Choroid plexus epithelial cell (primary cell): Measurements from ENCODE around the gene TUBGCP2.

Experiments
- DNase-seq: peaks from one replicate; pipeline ENCODE4 v3.0.0-alpha.2; 2010; ENCODE audit warnings: low read depth
- H3K4me3 ChIP-seq: 2 replicates; pipeline ENCODE4 v1.5.1; 2011; ENCODE audit warnings: low read depth, mild to moderate bottlenecking, control low read depth, low read length, moderate library complexity
- TF ChIP-seq, protein P1 (sequence below): conservative IDR thresholded peaks from 2 replicates; pipeline ENCODE4 v1.5.1; 2011; ENCODE audit warnings: low read depth, mild to moderate bottlenecking, control low read depth, inconsistent platforms, low read length, moderate library complexity

The TUBGCP2 gene

DNA sequence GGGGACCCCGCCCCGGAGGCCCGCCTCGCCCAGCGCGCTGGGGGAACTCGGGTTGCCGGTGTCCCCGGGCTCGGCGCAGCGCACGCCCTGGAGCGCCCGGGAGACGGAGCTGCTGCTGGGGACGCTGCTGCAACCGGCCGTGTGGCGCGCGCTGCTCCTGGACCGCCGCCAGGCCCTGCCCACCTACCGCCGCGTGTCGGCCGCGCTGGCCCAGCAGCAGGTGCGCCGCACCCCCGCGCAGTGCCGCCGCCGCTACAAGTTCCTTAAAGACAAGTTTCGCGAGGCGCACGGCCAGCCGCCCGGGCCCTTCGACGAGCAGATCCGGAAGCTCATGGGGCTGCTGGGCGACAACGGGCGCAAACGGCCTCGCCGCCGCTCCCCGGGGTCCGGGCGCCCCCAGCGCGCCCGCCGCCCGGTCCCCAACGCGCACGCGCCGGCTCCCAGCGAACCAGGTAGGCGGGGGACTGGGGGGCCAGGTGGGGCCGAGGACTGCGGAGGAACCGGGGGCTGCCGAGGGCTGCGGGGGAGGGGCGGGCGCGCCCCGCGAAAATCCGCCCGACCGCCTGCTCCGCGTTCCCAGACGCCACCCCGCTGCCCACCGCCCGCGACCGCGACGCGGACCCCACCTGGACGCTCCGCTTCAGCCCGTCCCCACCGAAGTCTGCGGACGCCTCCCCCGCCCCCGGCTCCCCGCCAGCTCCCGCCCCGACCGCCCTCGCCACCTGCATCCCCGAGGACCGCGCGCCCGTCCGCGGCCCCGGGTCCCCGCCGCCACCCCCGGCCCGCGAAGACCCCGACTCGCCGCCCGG, 78.1 kb downstream of the TUBGCP2 start:
- DNase-seq: no peak
- TF ChIP-seq, protein P1, sequence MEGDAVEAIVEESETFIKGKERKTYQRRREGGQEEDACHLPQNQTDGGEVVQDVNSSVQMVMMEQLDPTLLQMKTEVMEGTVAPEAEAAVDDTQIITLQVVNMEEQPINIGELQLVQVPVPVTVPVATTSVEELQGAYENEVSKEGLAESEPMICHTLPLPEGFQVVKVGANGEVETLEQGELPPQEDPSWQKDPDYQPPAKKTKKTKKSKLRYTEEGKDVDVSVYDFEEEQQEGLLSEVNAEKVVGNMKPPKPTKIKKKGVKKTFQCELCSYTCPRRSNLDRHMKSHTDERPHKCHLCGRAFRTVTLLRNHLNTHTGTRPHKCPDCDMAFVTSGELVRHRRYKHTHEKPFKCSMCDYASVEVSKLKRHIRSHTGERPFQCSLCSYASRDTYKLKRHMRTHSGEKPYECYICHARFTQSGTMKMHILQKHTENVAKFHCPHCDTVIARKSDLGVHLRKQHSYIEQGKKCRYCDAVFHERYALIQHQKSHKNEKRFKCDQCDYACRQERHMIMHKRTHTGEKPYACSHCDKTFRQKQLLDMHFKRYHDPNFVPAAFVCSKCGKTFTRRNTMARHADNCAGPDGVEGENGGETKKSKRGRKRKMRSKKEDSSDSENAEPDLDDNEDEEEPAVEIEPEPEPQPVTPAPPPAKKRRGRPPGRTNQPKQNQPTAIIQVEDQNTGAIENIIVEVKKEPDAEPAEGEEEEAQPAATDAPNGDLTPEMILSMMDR: no peak
- H3K4me3 ChIP-seq: no peak overlapping the region

DNA sequence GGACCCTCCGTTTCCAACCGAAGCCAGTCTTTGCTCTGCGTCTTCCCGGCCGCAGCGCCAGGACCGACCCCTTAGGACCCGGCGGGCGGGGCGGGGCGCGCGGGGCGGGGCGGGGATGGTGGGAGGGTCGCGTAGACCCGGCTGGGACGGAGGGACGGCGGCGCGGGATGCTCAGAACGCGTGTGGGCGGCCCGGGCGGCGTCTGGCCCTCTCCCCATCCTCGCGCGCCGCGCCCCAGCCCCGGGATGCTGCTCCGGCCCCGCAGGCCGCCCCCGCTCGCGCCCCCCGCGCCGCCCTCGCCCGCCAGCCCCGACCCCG, 78.7 kb downstream of the TUBGCP2 start, which contains the start of gene UTF1:
Gene UTF1 (plus strand): TSS at position 174 of the 318 bp plus-strand sequence. CDS start 72 bp downstream, at position 246.
- TF ChIP-seq, protein P1: no peak
- H3K4me3 ChIP-seq: no peak within 1 kb of the TSS
- DNase-seq: no peak

GRCh38 chr10:133229265-133230043, 79.2 kb downstream of the TUBGCP2 start:
- TF ChIP-seq, protein P1: no peak
- no peak for DNase-seq
- no peak overlapping the region for H3K4me3 ChIP-seq
